GM18951 (cell line): Measurements from ENCODE around the gene FOXD2.

Source experiments
- POLR2A ChIP-seq: IDR thresholded peaks from 4 replicates; pipeline ENCODE4 v1.6.1; 2011; ENCODE audit warnings: mild to moderate bottlenecking; ENCODE audit not compliant: insufficient read length, insufficient read depth; ENCODE audit errors: extremely low read depth
- in situ Hi-C: fragments of 300-500 bp; cut with MboI; formaldehyde crosslinking; loops from one replicate; pipeline ENCODE4 v1.12.0; 2022; ENCODE audit warnings: low sequenced_read_pairs, mixed read lengths, inconsistent platforms; ENCODE audit not compliant: unreplicated experiment

Gene FOXD2

GRCh38 chr1:47474278-47475193 is 36.7 kb downstream of the FOXD2 start:
- TF ChIP-seq POLR2A = no peak
- in situ Hi-C loops = no loop called here

GRCh38 chr1:47477595-47478080 is 39.8 kb downstream of the FOXD2 start:
- in situ Hi-C loops = no loop called here
- TF ChIP-seq POLR2A = no peak

- TF ChIP-seq POLR2A = no peak
- in situ Hi-C loops = no loop called here
These were observed 40.2 kb downstream of the FOXD2 start for GRCh38 chr1:47478090-47478489.

GRCh38 chr1:47479664-47480063 is 41.8 kb downstream of the FOXD2 start:
- no peak for TF ChIP-seq POLR2A
- in situ Hi-C loops = no loop called here

- in situ Hi-C loops = no loop called here
- no peak for TF ChIP-seq POLR2A
These were observed 44.1 kb downstream of the FOXD2 start for GRCh38 chr1:47481936-47482335.

GRCh38 chr1:47482786-47483185 is 44.9 kb downstream of the FOXD2 start:
- no peak for TF ChIP-seq POLR2A

GRCh38 chr1:47483651-47484050 is 45.8 kb downstream of the FOXD2 start:
- in situ Hi-C loops = no loop called here
- TF ChIP-seq POLR2A = no peak

More at GRCh38 chr1:47482786-47483185, 44.9 kb downstream of the FOXD2 start:
- in situ Hi-C loops = no loop called here

- TF ChIP-seq POLR2A = no peak
- in situ Hi-C loops = no loop called here
These were observed 48.0 kb downstream of the FOXD2 start for GRCh38 chr1:47485817-47486216.

- in situ Hi-C loops = no loop called here
- TF ChIP-seq POLR2A = no peak
These were observed 49.5 kb downstream of the FOXD2 start for GRCh38 chr1:47487332-47487731.

GRCh38 chr1:47487850-47488450 is 50.1 kb downstream of the FOXD2 start:
- no peak for TF ChIP-seq POLR2A
- in situ Hi-C loops = no loop called here
